ENCODE results near the gene MACROD1.
A peak's percentile ranks its signal among the peaks of the same experiment; 100 is the strongest.
"Not testable (repeated sequence)": the region's sequence is repeated elsewhere in the genome, so short reads cannot be mapped to it uniquely, and the experiment has no call there.

Gene MACROD1

GRCh38 chr11:64185693-64186491 is 20.0 kb upstream of the MACROD1 start, which contains the start of gene STIP1:
TSS of gene STIP1 (plus strand) at chr11:64186171. CDS start at chr11:64186262, 91 bp downstream.
- DNase-seq (ENCODE audit: low spot score), result peak; percentile 100

GRCh38 chr11:64185175-64185692 is 19.3 kb upstream of the MACROD1 start:
- DNase-seq (ENCODE audit: low spot score), result peak; percentile 72

- no peak for DNase-seq (ENCODE audit: low spot score)
These were observed 18.0 kb upstream of the MACROD1 start for GRCh38 chr11:64183890-64184289.

GRCh38 chr11:64181506-64182411 is 15.8 kb upstream of the MACROD1 start:
- peak; percentile 92 for DNase-seq (ENCODE audit: low spot score)

GRCh38 chr11:64180891-64181290 is 15.0 kb upstream of the MACROD1 start:
- DNase-seq (ENCODE audit: low spot score), result no peak

GRCh38 chr11:64178951-64179639 is 13.2 kb upstream of the MACROD1 start:
- no peak for DNase-seq (ENCODE audit: low spot score)

- no peak for DNase-seq (ENCODE audit: low spot score)
These were observed 12.3 kb upstream of the MACROD1 start for GRCh38 chr11:64178203-64178602.

GRCh38 chr11:64176751-64177150 is 10.8 kb upstream of the MACROD1 start:
- DNase-seq (ENCODE audit: low spot score), result no peak

GRCh38 chr11:64173616-64174355 is 7.9 kb upstream of the MACROD1 start:
- DNase-seq (ENCODE audit: low spot score), result no peak

GRCh38 chr11:64170419-64170818 is 4.5 kb upstream of the MACROD1 start:
- no peak for DNase-seq (ENCODE audit: low spot score)

GRCh38 chr11:64165481-64165841 is 452 bp downstream of the MACROD1 start:
- DNase-seq (ENCODE audit: low spot score), result no peak

GRCh38 chr11:64164392-64165312 is 1.3 kb downstream of the MACROD1 start:
- DNase-seq (ENCODE audit: low spot score), result no peak

GRCh38 chr11:64163951-64164350 is 2.0 kb downstream of the MACROD1 start:
- DNase-seq (ENCODE audit: low spot score), result no peak

GRCh38 chr11:64162769-64163168 is 3.1 kb downstream of the MACROD1 start:
- DNase-seq (ENCODE audit: low spot score), result not testable (repeated sequence)

- DNase-seq (ENCODE audit: low spot score), result no peak
These were observed 4.9 kb downstream of the MACROD1 start for GRCh38 chr11:64161037-64161436.

GRCh38 chr11:64157631-64158394 is 8.1 kb downstream of the MACROD1 start:
- DNase-seq (ENCODE audit: low spot score), result no peak

- no peak for DNase-seq (ENCODE audit: low spot score)
These were observed 9.5 kb downstream of the MACROD1 start for GRCh38 chr11:64156235-64157011.

GRCh38 chr11:64153812-64154211 is 12.1 kb downstream of the MACROD1 start:
- DNase-seq (ENCODE audit: low spot score), result no peak

Measured in kidney capillary endothelial cell (primary cell).